K562 (cell line): Measurements from ENCODE around the gene BAG5. TPM values are rescaled to one million over a fixed set of nuclear protein-coding genes. Genes with fewer than 3 reads are reported as not detected.

ENCODE experiments used
- NFE2 ChIP-seq: IDR thresholded peaks from 2 replicates; pipeline ENCODE4 v1.6.1; 2014; ENCODE audit warnings: antibody characterized with exemption, low read depth
- NRF1 ChIP-seq, 2 experiments: fragments of 450-650 bp; IDR thresholded peaks in 1 of 2; conservative IDR thresholded peaks in 1 of 2; 2 replicates each; pipeline ENCODE4 v1.6.1; 2014; ENCODE audit warnings: mild to moderate bottlenecking in 2 of 2
- SIN3A ChIP-seq, 2 experiments: fragments of 150-350 bp in 1 of 2; IDR thresholded peaks; 2 replicates each; pipeline ENCODE4 v1.6.1; 2011 to 2016; ENCODE audit warnings: borderline replicate concordance in 2 of 2, low read depth in 2 of 2, low read length in 2 of 2, mild to moderate bottlenecking in 2 of 2, moderate library complexity in 2 of 2; ENCODE audit not compliant: control insufficient read depth in 1 of 2
- SP2 ChIP-seq: IDR thresholded peaks from 2 replicates; pipeline ENCODE4 v1.6.1; 2011; ENCODE audit warnings: mild to moderate bottlenecking, low read depth, low read length, moderate library complexity; ENCODE audit not compliant: poor library complexity, severe bottlenecking; ENCODE audit errors: extremely low read depth
- U2AF2 ChIP-seq: fragments of 200-400 bp; formaldehyde crosslinking; optimal IDR thresholded peaks from 2 replicates; pipeline ENCODE3; 2017; ENCODE audit warnings: low read depth, mild to moderate bottlenecking, low read length
- ZNF217 ChIP-seq: sonication (generic); formaldehyde crosslinking; IDR thresholded peaks from 2 replicates; pipeline ENCODE4 v1.8.0; 2022; ENCODE audit warnings: mild to moderate bottlenecking, missing genetic modification reagents
- ZNF583 ChIP-seq: fragments of 250-450 bp; sonication (Bioruptor Pico); IDR thresholded peaks from 2 replicates; pipeline ENCODE4 v1.4.0; 2020
- ZNF77 ChIP-seq: fragments of 250-450 bp; sonication (Bioruptor Pico); IDR thresholded peaks from 2 replicates; pipeline ENCODE4 v1.5.0; 2020
- polyA plus RNA-seq, 8 experiments: library from polyadenylated mRNA; depleted of rRNA in 4 of 8; stranded (reverse) in 5 of 8; unstranded in 3 of 8; fragments of >200 nt; fragmentation: Nextera tagmentation in 2 of 8; fragmentation: Illumina TruSeq in 1 of 8; extraction: Ambion mirVana in 2 of 8; extraction: Trizol in 1 of 8; gene quantifications; 2 replicates each; pipeline versions ENCODE4 v1.2.1 to v1.2.3, GENCODE V29; 2011 to 2014; ENCODE audit warnings: inconsistent platforms in 1 of 8, missing spikeins in 1 of 8
- total RNA-seq, 7 experiments: library from RNA; depleted of rRNA in 6 of 7; stranded (reverse); fragments of >200 nt in 6 of 7; fragmentation: Illumina TruSeq in 2 of 7; extraction: Trizol in 2 of 7; gene quantifications; 2 replicates each; pipeline versions ENCODE4 v1.2.1 to v1.2.3, GENCODE V29; 2011 to 2021; ENCODE audit warnings: low replicate concordance in 1 of 7
- TF ChIP-seq, protein P1 (sequence below), 2 experiments: IDR thresholded peaks; 2 replicates each; pipeline ENCODE4 v1.6.1; 2011; ENCODE audit warnings: borderline replicate concordance in 1 of 2, control low read depth in 1 of 2, low read depth in 1 of 2, low read length in 1 of 2, mild to moderate bottlenecking in 1 of 2, mixed read lengths in 1 of 2, moderate library complexity in 1 of 2; ENCODE audit not compliant: insufficient read depth in 1 of 2, insufficient read length in 1 of 2, poor library complexity in 1 of 2, severe bottlenecking in 1 of 2; ENCODE audit errors: extremely low read depth in 1 of 2
- TF ChIP-seq, protein P2 (sequence below): fragments of 250-450 bp; sonication (Bioruptor Pico); IDR thresholded peaks from 2 replicates; pipeline ENCODE4 v1.8.0; 2021; ENCODE audit warnings: borderline replicate concordance, mild to moderate bottlenecking, moderate library complexity; ENCODE audit not compliant: poor library complexity, severe bottlenecking
- TF ChIP-seq, protein P3 (sequence below): fragments of 250-450 bp; sonication (Bioruptor Pico); IDR thresholded peaks from 2 replicates; pipeline ENCODE4 v1.4.0; 2020; ENCODE audit warnings: mild to moderate bottlenecking
- TF ChIP-seq, protein P4 (sequence below): sonication (generic); formaldehyde crosslinking; IDR thresholded peaks from 2 replicates; pipeline ENCODE4 v1.4.0; 2020; ENCODE audit warnings: mild to moderate bottlenecking, missing genetic modification reagents
- TF ChIP-seq, protein P5 (sequence below): fragments of 200-800 bp; sonication (Bioruptor generic); IDR thresholded peaks from 2 replicates; pipeline ENCODE4 v1.6.1; 2017; ENCODE audit warnings: missing genetic modification characterization, missing compliant biosample characterization

Gene BAG5
- total and polyA plus RNA-seq, 9 of the 15 experiments (the other 6 are each of a cell fraction or from before 2014, with no cell fraction given): 7.9 to 21.4 (median 13.2) TPM

DNA sequence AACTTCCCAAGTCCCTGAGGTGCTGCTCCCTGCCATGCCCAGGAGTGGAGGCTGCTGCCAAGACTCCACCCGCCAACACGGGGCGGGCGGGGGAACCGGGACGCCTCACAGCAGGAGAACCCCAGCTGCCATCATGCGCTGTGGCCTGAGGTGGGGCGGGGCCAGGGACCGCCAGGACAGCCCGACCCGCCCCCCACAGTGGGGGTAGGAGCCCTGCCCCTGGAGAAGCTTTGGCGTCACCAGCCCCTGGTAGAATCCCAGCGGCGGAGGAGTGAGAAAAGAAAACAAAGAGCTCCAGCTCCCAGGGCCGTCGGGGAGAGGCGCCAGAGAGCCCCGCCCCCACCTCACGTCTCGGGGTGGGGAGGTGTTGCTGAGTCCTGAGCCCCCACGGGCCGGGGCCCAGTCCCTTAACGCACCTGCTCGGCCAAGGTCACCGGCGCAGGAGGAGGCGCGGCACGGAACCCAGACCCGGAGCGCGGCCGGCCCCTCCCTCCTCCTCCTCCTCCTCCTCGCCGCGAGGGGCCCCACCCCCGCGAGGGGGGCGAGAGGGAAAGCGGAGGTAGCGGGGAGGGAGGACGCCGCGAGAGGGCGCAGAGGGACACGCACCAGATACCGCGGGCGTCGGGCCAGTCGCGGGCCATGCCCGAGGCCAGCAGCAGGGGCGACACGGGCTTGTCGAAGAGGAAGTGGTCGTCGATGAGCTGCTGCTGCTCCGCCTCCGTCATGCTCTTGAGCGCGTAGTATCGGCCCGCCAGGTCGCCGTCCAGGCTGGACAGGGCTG is 41.6 kb downstream of the BAG5 start (continued):
- TF ChIP-seq, protein P1, sequence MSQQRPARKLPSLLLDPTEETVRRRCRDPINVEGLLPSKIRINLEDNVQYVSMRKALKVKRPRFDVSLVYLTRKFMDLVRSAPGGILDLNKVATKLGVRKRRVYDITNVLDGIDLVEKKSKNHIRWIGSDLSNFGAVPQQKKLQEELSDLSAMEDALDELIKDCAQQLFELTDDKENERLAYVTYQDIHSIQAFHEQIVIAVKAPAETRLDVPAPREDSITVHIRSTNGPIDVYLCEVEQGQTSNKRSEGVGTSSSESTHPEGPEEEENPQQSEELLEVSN (IDR thresholded peaks at IDR 0.05; ENCODE audit: borderline replicate concordance in 1 of 2, extremely low read depth in 1 of 2, insufficient read depth in 1 of 2, insufficient read length in 1 of 2, low read depth in 1 of 2, low read length in 1 of 2, poor library complexity in 1 of 2, severe bottlenecking in 1 of 2): peak; percentile 50 to 57
- TF ChIP-seq SP2 (no peak), ZNF583 (CRISPR knock-in tag) (no peak), U2AF2 (no peak), ZNF217 (CRISPR knock-in tag) (no peak), SIN3A (IDR thresholded peaks at IDR 0.05; ENCODE audit: borderline replicate concordance in 2 of 2, control insufficient read depth in 1 of 2, low read depth in 2 of 2, low read length in 2 of 2) (peak in 1 of 2 experiments; percentile 53; a peak in 2 of 4 replicates), NRF1 (conservative IDR thresholded peaks at IDR 0.05 in 1 of 2, IDR thresholded peaks at IDR 0.05 in 1 of 2) (peak; percentile 69 to 73), ZNF77 (CRISPR knock-in tag) (no peak), NFE2 (no peak)
- TF ChIP-seq, protein P2, sequence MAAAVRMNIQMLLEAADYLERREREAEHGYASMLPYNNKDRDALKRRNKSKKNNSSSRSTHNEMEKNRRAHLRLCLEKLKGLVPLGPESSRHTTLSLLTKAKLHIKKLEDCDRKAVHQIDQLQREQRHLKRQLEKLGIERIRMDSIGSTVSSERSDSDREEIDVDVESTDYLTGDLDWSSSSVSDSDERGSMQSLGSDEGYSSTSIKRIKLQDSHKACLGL (CRISPR knock-in tag): no peak
- TF ChIP-seq, protein P3, sequence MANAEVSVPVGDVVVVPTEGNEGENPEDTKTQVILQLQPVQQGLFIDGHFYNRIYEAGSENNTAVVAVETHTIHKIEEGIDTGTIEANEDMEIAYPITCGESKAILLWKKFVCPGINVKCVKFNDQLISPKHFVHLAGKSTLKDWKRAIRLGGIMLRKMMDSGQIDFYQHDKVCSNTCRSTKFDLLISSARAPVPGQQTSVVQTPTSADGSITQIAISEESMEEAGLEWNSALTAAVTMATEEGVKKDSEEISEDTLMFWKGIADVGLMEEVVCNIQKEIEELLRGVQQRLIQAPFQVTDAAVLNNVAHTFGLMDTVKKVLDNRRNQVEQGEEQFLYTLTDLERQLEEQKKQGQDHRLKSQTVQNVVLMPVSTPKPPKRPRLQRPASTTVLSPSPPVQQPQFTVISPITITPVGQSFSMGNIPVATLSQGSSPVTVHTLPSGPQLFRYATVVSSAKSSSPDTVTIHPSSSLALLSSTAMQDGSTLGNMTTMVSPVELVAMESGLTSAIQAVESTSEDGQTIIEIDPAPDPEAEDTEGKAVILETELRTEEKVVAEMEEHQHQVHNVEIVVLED (CRISPR knock-in tag): peak; percentile 69
- TF ChIP-seq, protein P4, sequence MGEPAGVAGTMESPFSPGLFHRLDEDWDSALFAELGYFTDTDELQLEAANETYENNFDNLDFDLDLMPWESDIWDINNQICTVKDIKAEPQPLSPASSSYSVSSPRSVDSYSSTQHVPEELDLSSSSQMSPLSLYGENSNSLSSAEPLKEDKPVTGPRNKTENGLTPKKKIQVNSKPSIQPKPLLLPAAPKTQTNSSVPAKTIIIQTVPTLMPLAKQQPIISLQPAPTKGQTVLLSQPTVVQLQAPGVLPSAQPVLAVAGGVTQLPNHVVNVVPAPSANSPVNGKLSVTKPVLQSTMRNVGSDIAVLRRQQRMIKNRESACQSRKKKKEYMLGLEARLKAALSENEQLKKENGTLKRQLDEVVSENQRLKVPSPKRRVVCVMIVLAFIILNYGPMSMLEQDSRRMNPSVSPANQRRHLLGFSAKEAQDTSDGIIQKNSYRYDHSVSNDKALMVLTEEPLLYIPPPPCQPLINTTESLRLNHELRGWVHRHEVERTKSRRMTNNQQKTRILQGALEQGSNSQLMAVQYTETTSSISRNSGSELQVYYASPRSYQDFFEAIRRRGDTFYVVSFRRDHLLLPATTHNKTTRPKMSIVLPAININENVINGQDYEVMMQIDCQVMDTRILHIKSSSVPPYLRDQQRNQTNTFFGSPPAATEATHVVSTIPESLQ (CRISPR knock-in tag): no peak
- TF ChIP-seq, protein P5, sequence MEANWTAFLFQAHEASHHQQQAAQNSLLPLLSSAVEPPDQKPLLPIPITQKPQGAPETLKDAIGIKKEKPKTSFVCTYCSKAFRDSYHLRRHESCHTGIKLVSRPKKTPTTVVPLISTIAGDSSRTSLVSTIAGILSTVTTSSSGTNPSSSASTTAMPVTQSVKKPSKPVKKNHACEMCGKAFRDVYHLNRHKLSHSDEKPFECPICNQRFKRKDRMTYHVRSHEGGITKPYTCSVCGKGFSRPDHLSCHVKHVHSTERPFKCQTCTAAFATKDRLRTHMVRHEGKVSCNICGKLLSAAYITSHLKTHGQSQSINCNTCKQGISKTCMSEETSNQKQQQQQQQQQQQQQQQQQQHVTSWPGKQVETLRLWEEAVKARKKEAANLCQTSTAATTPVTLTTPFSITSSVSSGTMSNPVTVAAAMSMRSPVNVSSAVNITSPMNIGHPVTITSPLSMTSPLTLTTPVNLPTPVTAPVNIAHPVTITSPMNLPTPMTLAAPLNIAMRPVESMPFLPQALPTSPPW (CRISPR knock-in tag): peak; percentile 97
